GM18526 (cell line): ENCODE data around the gene SLC39A7.

Source experiments
- POLR2A ChIP-seq: IDR thresholded peaks from 3 replicates; pipeline ENCODE4 v1.6.1; 2011; ENCODE audit not compliant: insufficient read length; ENCODE audit errors: extremely low read depth

Gene SLC39A7

DNA sequence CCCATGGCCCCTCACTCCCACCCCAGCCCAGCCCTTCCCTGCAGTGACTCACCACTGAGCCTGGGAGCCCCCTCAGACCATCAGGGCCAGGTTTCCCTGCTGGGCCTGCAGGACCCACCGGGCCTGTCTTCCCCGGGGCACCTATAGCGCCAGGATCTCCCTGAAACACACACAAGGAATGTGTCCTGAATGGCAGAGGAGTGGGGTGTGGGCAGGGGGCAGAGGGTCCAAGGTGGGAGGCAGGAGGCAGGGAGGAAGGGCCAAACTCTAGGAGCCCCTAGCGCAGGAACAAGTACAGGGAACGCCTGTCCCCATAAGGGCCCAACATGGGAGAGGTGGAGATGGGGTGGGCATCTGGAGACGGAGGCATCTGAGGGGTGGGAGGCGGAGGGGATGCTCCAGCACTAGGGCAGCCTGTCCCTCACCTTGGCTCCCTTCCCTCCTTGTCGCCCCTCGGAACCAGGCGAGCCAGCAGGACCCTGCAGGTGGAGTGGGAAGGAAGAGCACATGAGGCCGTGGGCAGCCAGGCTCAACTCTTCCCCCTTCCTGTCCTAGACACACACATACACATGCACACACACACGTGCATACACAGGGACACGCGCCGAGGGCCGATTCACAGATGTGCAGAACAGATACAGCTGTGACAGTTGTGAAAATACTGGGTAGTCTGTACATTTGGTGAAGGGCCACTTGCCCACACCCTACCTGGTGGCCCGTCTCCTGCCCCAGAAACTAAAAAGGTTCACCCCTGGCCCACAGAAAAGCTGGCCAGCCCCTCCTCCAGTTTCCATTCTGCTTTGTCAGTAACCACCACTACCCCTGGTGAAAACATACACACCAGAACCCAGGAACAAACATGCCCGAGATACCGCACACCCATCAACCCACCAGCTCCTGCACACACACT, 33.0 kb upstream of the SLC39A7 start:
- TF ChIP-seq POLR2A = no peak

GRCh38 chr6:33168284-33168601, 32.4 kb upstream of the SLC39A7 start:
- TF ChIP-seq POLR2A = no peak

- no peak for TF ChIP-seq POLR2A
Measured at GRCh38 chr6:33168639-33169038, 32.0 kb upstream of the SLC39A7 start.

GRCh38 chr6:33169291-33170175, 31.1 kb upstream of the SLC39A7 start:
- TF ChIP-seq POLR2A = no peak

GRCh38 chr6:33170176-33171015, 30.3 kb upstream of the SLC39A7 start:
- TF ChIP-seq POLR2A = no peak

- no peak for TF ChIP-seq POLR2A
Measured at GRCh38 chr6:33171016-33171879, 29.4 kb upstream of the SLC39A7 start.

- no peak for TF ChIP-seq POLR2A
Measured at GRCh38 chr6:33171880-33172687, 28.6 kb upstream of the SLC39A7 start.

GRCh38 chr6:33172688-33173534, 27.8 kb upstream of the SLC39A7 start:
- no peak for TF ChIP-seq POLR2A

- no peak for TF ChIP-seq POLR2A
Measured at GRCh38 chr6:33173535-33174180, 27.0 kb upstream of the SLC39A7 start.

GRCh38 chr6:33174784-33175183, 25.9 kb upstream of the SLC39A7 start:
- no peak for TF ChIP-seq POLR2A

DNA sequence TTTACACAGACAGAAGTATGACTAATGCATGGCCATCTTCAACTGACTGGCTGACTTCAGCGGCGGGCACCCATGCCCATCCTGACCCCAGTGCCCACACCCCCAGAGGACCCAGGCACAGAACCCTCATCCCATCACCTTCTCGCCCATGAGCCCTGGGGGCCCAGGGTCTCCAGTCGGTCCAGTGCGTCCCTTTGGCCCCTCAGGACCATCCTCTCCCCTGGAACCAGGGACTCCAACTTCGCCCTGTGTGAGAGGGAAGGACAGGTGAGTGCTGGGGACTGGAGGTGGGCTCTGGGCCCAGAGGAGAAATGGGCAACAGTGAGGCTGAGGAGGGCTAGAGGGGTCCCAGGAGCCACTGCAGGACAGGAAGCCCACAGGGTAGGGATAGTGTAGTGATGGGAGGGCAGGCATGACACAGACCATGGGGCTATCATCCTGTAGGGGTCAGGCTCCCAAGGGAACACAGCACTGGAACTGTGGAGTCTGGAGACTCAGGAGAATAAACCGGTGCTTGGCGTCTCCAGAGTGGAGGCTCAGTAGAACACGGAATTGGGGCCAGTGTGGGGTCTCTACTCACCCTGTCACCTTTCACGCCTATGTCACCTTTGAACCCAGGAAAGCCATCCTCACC, 25.1 kb upstream of the SLC39A7 start:
- TF ChIP-seq POLR2A = no peak

GRCh38 chr6:33176906-33177305, 23.8 kb upstream of the SLC39A7 start:
- TF ChIP-seq POLR2A = no peak
